DMS53 treated with DMSO at 0.1 percent for 48 hours (cell line): ENCODE results near the gene DAGLA.

ENCODE experiments used
- DNase-seq: peaks from one replicate; lab custom pipeline; 2025; ENCODE audit not compliant: unreplicated experiment; lab: John Stamatoyannopoulos, UW

Gene DAGLA

GRCh38 chr11:61760946-61761345 is 80.8 kb downstream of the DAGLA start:
- DNase-seq: no peak

- DNase-seq: no peak
These were observed 81.4 kb downstream of the DAGLA start for GRCh38 chr11:61761440-61762222.

- no peak for DNase-seq
These were observed 82.0 kb downstream of the DAGLA start for GRCh38 chr11:61762223-61762615.

GRCh38 chr11:61762798-61763197 is 82.6 kb downstream of the DAGLA start:
- no peak for DNase-seq

DNA sequence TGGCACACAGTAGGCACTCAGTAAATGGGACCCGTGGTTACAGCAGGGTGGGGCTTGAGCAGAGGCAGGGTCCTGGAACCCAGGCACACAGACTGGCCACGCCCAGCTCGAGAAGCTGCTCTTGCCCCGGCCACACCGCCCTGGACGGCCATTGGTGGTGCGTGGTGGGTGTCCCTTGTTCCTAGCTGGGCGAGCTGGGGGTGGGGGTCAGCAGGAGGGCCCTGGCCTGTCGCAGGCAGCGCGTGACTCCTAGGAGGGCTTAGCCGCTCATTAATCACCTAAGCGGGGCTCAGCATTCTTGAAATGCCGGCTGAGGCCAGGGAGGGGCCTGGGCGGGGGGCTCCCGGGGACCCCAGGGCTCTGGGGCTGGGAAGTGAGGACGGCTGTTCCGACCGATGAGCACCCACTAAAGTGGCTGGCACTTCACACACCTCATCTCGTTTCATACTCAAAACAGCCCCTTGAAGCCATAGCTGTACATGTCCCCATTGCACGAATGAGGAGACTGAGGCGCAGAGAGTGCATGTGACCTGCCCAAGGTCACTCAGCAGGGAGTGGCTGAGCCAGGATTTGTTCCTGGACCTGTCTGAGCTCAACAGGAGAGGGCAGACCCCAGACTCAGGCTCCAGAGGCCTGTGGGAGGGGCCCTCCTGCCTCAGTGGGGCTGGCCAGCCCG is 83.9 kb downstream of the DAGLA start:
- no peak for DNase-seq

- DNase-seq: no peak
These were observed 84.5 kb downstream of the DAGLA start for GRCh38 chr11:61764606-61765260.

- DNase-seq: no peak
These were observed 85.5 kb downstream of the DAGLA start for GRCh38 chr11:61765550-61766253.

DNA sequence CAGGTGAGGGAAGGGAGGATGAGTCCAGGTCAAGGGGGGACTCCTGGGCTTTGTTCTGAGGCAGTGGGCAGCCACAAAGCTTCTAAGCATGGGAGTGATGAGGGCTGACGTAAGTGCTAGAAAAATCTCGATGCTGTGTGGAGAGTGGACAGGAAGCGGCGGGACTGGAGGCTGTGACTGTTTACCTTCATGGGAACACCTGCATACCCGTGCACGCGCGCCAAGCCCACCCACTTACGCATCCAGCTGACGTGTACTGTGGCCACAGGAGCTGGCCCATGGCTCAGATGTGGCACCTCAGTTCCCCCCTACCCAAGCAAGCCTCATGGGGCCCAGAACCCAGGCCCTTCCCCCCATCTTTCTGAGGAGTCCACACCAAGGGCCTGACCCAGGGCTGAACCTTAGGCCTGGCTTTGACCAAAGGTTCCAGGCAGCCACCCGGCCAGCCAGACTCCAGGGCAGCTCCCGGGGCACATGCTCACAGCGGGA is 86.2 kb downstream of the DAGLA start:
- no peak for DNase-seq

- DNase-seq: no peak
These were observed 88.3 kb downstream of the DAGLA start for GRCh38 chr11:61768376-61769076.

DNA sequence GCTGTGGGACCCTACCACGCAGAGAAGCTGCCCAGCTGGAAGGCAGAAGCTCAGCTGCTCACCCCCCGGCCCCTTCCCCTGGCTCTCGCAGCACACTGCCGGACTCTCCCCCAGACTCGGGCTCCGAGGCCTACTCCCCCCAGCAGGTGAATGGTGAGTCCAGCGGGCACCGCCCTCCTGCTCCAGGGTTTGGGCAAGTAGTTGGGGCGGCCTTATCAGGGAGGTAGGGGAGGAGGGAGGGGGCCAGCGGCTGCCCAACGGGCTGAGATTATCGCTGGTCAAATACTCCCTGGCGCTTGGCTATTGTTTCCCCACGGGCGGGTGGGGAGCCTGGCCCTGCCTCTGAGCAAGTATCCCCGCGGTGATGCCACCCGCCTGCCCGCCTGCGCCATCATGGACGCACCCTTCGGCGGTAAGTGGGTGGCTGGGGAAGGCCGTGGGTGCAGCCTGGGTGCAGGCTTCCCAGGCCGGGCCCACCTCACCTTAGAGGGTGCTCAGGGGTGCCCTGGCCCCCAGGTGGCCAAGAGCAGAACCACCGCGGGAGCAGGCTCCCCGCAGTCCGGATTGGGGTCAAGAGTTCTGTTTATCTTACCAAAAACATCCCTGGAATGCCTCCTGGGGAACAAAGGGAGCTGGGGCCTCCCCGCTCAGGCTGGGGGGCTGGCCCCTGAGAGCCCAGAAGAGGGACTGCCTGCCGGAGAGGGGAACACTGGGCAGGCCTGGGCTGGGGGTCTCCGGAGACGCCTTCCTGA is 89.2 kb downstream of the DAGLA start:
- no peak for DNase-seq

DNA sequence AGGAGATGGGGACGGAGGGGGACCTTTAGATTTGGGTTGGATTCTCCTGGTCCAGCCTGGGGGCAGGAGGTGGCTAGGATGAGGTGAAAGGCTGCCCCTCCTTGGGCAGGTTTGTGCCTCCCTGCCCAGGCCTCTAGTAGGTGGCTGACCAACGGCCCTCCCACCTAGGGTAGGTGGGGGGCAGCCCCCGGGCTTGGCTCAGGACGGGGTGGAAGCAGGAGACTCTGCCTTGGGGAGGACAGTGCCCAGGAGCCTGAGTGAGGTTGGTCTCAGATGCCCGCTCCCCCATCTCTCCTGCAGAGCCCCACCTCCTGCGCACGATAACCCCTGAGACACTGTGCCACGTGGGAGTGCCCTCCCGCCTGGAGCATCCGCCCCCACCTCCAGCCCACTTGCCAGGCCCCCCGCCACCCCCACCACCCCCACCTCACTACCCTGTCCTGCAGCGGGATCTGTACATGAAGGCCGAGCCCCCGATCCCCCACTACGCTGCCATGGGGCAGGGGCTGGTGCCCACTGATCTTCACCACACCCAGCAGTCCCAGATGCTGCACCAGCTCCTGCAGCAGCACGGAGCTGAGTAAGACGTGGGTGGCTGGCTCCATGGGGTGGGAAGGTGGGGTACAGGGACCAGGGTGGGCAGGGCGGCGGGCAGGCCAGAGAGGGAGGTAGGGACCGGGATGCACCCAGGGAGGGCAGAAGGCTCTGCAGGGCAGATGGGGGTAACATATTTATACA is 89.9 kb downstream of the DAGLA start:
- no peak for DNase-seq

DNA sequence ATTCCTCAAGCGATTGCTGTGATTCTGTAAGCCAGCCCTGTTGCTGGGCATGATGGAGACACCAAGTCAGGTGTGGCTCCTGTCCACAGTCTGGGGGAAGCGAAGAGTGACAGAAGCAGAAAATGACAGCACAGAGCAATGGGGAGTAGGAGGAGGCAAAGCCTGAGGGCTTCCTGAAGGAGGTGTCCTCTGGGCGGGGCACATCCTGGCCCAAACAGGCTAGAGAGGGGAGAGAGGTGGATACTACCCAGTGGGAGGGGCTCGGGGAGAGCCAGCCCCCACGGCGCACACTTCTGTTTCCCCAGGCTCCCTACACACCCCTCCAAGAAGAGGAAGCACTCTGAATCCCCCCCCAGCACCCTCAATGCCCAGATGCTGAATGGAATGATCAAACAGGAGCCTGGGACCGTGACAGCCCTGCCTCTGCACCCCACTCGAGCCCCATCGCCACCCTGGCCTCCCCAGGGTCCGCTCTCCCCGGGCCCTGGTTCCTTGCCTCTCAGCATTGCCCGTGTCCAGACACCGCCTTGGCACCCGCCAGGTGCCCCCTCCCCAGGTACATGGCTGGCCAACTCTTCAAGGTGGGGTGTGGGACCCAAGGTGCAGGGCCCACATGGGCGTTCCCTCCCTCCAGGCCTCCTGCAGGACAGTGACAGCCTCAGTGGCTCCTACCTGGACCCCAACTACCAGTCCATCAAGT is 91.2 kb downstream of the DAGLA start:
- no peak for DNase-seq

DNA sequence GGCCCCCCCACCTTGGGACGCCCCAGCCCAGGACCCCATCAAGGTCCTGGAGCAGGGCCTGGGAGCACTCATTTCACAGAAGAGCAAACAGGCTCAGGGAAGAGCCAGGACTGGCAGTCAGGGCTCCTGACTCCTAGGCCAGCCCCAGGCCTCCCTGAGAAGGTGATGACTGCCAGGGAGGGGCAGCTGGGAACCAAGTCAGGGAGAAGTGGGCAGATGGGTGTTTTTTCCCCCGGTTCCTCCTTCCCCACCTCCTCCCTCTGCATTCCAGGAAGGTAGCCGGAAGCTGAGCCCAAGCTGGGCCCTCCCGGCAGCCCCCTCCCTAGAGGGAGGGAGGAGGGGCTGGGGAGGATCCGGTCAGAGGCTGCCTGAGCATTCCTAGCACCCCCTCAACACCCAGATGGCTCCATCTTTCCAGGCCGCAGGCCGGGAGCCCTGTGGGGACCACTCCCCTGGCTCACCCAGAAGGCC is 91.8 kb downstream of the DAGLA start:
- no peak for DNase-seq

DNA sequence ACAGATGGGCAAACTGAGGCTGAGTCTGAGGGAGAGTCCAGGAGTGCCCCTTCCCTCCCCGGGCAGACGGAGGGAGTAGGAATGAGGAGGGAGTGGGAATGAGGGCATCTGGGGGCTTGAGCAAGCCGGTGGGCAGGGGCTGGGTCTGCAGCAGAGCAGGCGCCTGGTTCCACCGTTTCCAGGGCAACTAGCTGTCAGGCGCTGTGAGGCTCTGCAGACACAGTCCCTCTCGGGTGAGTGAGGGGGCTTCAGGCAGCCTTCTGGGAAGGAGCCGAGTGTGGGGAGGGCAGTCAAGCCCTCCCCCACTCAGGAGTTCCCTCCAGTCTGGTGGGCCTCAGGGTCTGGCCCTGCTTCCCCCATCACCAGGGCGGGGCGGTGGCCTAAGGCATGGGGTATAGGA is 93.2 kb downstream of the DAGLA start:
- DNase-seq: no peak

DNA sequence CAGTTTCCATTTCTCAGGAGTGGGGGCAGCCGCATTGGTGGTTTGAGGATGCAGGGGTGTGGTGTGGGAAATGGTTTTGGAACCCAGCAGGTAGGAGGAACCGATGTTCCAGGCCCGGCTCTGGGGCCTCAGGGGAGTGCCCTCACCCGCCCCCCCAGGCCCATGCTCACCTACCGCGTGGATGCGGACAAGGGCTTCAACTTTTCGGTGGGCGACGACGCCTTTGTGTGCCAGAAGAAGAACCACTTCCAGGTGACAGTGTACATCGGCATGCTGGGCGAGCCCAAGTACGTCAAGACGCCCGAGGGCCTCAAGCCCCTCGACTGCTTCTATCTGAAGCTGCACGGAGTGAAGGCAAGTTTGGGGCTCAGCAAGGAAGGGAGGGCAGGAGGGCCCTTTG is 93.6 kb downstream of the DAGLA start:
- no peak for DNase-seq

- DNase-seq: no peak
These were observed 94.2 kb downstream of the DAGLA start for GRCh38 chr11:61774411-61774810.

- DNase-seq: no peak
These were observed 94.9 kb downstream of the DAGLA start for GRCh38 chr11:61775106-61775505.
